Body of pancreas (tissue), 4 donors: ENCODE data around the gene FAM163A.

Experiments used
- POLR2A ChIP-seq, 3 donors: fragments of 450-650 bp; IDR thresholded peaks; one replicate each; pipeline ENCODE4 v1.6.1; 2016; ENCODE audit warnings: antibody characterized with exemption in 3 of 3, mild to moderate bottlenecking in 2 of 3
- TF ChIP-seq, protein P1 (sequence below), 7 experiments: fragments of 450-650 bp in 4 of 7; fragments of 200-600 bp in 3 of 7; sonication (generic) in 3 of 7; IDR thresholded peaks; one replicate each; pipeline ENCODE4 v1.5.1; 2016 to 2019; ENCODE audit warnings: antibody characterized with exemption in 7 of 7

DNA sequence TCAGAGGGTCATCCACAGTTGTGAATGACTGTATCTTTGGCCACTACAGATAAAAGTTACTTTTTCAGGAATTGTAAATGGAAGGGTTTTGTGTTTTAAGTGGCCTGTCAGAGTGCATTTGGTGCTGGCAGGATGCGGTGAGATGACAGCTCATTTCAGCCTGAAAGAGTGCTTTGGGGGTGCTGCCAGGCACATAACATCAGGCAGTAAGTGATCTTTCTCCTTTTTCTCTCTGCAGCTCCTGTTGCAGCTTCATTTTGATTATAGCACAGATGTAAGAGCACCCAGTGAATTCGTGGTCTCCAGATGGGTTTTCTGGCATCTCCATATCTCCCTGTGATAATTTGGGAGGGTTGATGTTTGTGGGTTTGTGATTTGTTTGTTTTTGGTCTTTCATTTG is 14.8 kb upstream of the FAM163A start:
- TF ChIP-seq, protein P1, sequence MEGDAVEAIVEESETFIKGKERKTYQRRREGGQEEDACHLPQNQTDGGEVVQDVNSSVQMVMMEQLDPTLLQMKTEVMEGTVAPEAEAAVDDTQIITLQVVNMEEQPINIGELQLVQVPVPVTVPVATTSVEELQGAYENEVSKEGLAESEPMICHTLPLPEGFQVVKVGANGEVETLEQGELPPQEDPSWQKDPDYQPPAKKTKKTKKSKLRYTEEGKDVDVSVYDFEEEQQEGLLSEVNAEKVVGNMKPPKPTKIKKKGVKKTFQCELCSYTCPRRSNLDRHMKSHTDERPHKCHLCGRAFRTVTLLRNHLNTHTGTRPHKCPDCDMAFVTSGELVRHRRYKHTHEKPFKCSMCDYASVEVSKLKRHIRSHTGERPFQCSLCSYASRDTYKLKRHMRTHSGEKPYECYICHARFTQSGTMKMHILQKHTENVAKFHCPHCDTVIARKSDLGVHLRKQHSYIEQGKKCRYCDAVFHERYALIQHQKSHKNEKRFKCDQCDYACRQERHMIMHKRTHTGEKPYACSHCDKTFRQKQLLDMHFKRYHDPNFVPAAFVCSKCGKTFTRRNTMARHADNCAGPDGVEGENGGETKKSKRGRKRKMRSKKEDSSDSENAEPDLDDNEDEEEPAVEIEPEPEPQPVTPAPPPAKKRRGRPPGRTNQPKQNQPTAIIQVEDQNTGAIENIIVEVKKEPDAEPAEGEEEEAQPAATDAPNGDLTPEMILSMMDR (IDR thresholded peaks at IDR 0.05): no peak
- TF ChIP-seq POLR2A (IDR thresholded peaks at IDR 0.05): no peak
